ENCODE data around the gene ADGRE2. TPM values are rescaled to one million over a fixed set of nuclear protein-coding genes. Genes with fewer than 3 reads are reported as not detected.

Gene ADGRE2
- total and polyA plus RNA-seq, 2 of the 4 experiments (the other 2 are of a cell fraction) = not detected

DNA sequence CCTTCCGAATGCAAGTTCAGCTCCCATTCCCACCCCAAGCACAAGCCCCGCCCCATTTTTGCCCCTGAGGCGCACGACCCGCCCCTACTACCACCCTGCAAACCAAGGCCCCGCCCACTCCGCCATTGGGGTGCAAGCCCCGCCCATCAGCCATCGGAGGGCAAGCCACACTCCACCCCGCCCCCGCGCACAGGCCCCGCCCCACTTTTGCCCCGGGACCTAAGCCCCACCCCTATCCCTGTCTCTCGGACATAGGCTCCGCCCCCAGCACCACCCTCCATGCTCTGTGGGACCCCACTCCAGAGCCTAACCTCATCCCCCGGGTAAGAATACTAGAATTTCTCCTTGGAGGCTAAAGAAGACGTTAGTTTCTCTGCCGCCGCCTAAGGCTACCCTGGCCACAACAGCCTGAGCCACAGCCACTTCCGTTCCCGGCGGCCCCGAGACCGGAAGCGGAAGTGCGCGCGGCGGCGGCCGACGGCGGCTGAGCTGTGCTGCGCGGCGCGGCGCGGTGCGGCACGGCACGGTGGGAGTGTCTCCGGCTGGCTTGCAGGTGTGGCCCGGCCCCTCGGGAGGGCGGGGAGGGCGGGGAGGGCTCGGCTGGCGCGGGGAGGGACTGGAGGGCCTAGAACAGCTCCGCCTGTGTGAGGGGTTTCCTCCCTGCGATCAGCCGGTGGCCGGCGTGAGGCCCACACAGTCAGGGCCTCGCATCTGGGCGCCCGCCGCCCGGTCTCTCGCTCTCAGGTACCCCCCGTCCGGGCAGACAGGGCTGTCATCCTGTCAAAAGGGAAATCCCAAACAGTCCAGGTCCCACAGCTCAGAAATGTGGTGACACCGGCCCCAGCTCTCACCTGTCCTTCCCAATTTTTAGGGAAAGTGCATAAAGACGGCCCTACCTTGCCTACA lies 88.5 kb downstream of the ADGRE2 start, which contains the start of gene ZNF333 (continued):
- TF ChIP-seq, protein P1, sequence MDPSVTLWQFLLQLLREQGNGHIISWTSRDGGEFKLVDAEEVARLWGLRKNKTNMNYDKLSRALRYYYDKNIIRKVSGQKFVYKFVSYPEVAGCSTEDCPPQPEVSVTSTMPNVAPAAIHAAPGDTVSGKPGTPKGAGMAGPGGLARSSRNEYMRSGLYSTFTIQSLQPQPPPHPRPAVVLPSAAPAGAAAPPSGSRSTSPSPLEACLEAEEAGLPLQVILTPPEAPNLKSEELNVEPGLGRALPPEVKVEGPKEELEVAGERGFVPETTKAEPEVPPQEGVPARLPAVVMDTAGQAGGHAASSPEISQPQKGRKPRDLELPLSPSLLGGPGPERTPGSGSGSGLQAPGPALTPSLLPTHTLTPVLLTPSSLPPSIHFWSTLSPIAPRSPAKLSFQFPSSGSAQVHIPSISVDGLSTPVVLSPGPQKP (IDR thresholded peaks at IDR 0.05; ENCODE audit: borderline replicate concordance, low read depth, low read length) = peak; percentile 57; the same call in 1 of the 2 replicates
- no peak for TF ChIP-seq RCOR1 (IDR thresholded peaks at IDR 0.05; ENCODE audit: insufficient replicate concordance, low read length)

DNA sequence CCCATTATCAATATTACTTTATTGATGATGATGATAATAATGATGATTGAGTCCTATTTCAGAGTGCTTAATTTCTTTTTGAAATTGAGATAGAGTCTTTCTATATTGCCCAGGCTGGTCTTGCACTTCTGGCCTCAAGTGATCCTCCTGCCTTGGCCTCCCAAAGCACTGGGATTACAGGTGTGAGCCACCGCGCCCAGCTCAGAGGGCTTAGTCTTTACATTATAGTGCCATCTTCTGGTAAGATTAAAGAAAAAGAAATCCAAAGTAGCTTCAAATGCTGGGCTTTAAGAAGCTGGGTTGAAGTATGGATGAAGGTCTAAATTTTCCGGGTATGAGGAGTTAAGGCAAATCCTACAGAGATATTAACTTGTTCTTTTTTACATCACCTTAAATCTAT lies 91.9 kb downstream of the ADGRE2 start:
- Histone ChIP-seq H3K9ac (ENCODE audit: low read depth, low read length) (no peak overlapping the region), H4K91ac (ENCODE audit: insufficient read depth, low read depth, low read length) (no peak overlapping the region), H4K5ac (ENCODE audit: low read depth, low read length) (no peak overlapping the region), H2BK5ac (ENCODE audit: low read depth, low read length, poor library complexity, severe bottlenecking) (no peak overlapping the region), H4K20me1 (ENCODE audit: insufficient read depth, low read length) (no peaks in the 10 kb centered on the region), H3K9me3 (ENCODE audit: control insufficient read depth, insufficient read depth, low read length) (no peaks in the 10 kb centered on the region), H3K4me1 (ENCODE audit: control insufficient read depth, insufficient read depth, low read length) (no peaks in the 10 kb centered on the region), H2AFZ (replicated peaks; ENCODE audit: low read length, poor library complexity) (no peak overlapping the region), H3K4me2 (ENCODE audit: low read depth, low read length) (no peak overlapping the region), H3K18ac (ENCODE audit: low read depth, low read length) (no peak overlapping the region), H2BK20ac (ENCODE audit: low read depth, low read length) (no peak overlapping the region), H3K27me3 (ENCODE audit: control insufficient read depth, insufficient read depth, low read length) (no peaks in the 10 kb centered on the region), H3K79me1 (ENCODE audit: low read depth in 1 of 2, low read length in 2 of 2) (peaks cover 4 to 5% of the 10 kb centered on the region in 2 experiments; a peak in 3 of 4 replicates), H2BK15ac (ENCODE audit: low read depth, low read length) (no peak overlapping the region), H3K27ac (ENCODE audit: insufficient read depth, low read length) (no peak overlapping the region), H2AK5ac (ENCODE audit: low read depth, low read length) (no peak overlapping the region), H3K9me1 (ENCODE audit: insufficient read depth, low read length) (no peaks in the 10 kb centered on the region), H3K4me3 (ENCODE audit: insufficient read depth, low read depth, low read length) (no peak overlapping the region), H3K56ac (ENCODE audit: extremely low read depth, insufficient read depth, low read length) (no peak overlapping the region), H3K23ac (ENCODE audit: low read depth, low read length) (no peak overlapping the region), H2BK120ac (ENCODE audit: low read depth, low read length) (no peak overlapping the region), H2AK9ac (replicated peaks; ENCODE audit: low read depth, low read length, poor library complexity) (no peak overlapping the region), H3K36me3 (ENCODE audit: control insufficient read depth, insufficient read depth, low read length) (no peaks in the 10 kb centered on the region), H3K14ac (replicated peaks; ENCODE audit: low read depth, low read length) (no peak overlapping the region), H3K4ac (ENCODE audit: low read depth, low read length) (no peak overlapping the region), H4K8ac (ENCODE audit: low read depth in 2 of 2, low read length in 2 of 2) (no peak overlapping the region)
- TF ChIP-seq FOS (IDR thresholded peaks at IDR 0.05; ENCODE audit: low read depth, low read length) (no peak), RAD21 (IDR thresholded peaks at IDR 0.05; ENCODE audit: low read length) (peak; percentile 29), MAFK (IDR thresholded peaks at IDR 0.05; ENCODE audit: low read depth, low read length) (no peak)
- TF ChIP-seq, protein P2, sequence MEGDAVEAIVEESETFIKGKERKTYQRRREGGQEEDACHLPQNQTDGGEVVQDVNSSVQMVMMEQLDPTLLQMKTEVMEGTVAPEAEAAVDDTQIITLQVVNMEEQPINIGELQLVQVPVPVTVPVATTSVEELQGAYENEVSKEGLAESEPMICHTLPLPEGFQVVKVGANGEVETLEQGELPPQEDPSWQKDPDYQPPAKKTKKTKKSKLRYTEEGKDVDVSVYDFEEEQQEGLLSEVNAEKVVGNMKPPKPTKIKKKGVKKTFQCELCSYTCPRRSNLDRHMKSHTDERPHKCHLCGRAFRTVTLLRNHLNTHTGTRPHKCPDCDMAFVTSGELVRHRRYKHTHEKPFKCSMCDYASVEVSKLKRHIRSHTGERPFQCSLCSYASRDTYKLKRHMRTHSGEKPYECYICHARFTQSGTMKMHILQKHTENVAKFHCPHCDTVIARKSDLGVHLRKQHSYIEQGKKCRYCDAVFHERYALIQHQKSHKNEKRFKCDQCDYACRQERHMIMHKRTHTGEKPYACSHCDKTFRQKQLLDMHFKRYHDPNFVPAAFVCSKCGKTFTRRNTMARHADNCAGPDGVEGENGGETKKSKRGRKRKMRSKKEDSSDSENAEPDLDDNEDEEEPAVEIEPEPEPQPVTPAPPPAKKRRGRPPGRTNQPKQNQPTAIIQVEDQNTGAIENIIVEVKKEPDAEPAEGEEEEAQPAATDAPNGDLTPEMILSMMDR (conservative IDR thresholded peaks at IDR 0.05; ENCODE audit: low read depth, low read length) = peak; percentile 31; the same call in 1 of the 2 replicates
- CTCF ChIA-PET = interaction anchor here (0.5 to 2.6 kb wide), 8 partner anchors 10 to 117 kb away, joined by 3 to 32 read pairs (median 4); partner anchors contain the start of gene NDUFB7
- dilution Hi-C loops (cut with HindIII; ENCODE audit: low sequenced_read_pairs, unreplicated experiment) = no loop called here
- POLR2A ChIA-PET (ENCODE audit: unreplicated experiment) = no interaction called here
- no TSS peak for BruUV-seq (replicated peaks)
- in situ Hi-C loops (cut with MboI; ENCODE audit: low sequenced_read_pairs) = loop anchor here (5.0 kb wide), 1 partner anchor 114 kb away; the partner anchor contains the start of gene NDUFB7
- DNase-seq (peak; percentile 9), ATAC-seq (ENCODE audit: low read depth) (no peak)
- intact Hi-C loops (cut with micrococcal nuclease) = loop anchor here (1.0 kb wide), 1 partner anchor 112 kb away; no protein-coding TSS in a partner anchor
- no CpG with 5 or more reads among the region's 3 CpGs for WGBS, 2 experiments (ENCODE audit: extremely low coverage in 2 of 2, insufficient read length in 1 of 2)
